ENCODE measurements around the gene ADCY7.
A peak's percentile ranks its signal among the peaks of the same experiment; 100 is the strongest.

The ADCY7 gene

GRCh38 chr16:50300942-50301625 is 34.7 kb downstream of the ADCY7 start:
- DNase-seq, result no peak

- DNase-seq, result no peak
These were observed 35.5 kb downstream of the ADCY7 start for GRCh38 chr16:50301626-50302471.

- DNase-seq, result no peak
These were observed 36.2 kb downstream of the ADCY7 start for GRCh38 chr16:50302472-50303005.

GRCh38 chr16:50303041-50303604 is 36.8 kb downstream of the ADCY7 start:
- no peak for DNase-seq

GRCh38 chr16:50303605-50304466 is 37.5 kb downstream of the ADCY7 start:
- no peak for DNase-seq

- no peak for DNase-seq
These were observed 38.4 kb downstream of the ADCY7 start for GRCh38 chr16:50304467-50305440.

- DNase-seq, result no peak
These were observed 39.2 kb downstream of the ADCY7 start for GRCh38 chr16:50305441-50306061.

GRCh38 chr16:50306287-50306686 is 39.9 kb downstream of the ADCY7 start:
- no peak for DNase-seq

GRCh38 chr16:50308237-50308965 is 42.0 kb downstream of the ADCY7 start:
- DNase-seq, result no peak

- DNase-seq, result no peak
These were observed 42.8 kb downstream of the ADCY7 start for GRCh38 chr16:50309156-50309526.

- DNase-seq, result peak; percentile 2
These were observed 43.4 kb downstream of the ADCY7 start for GRCh38 chr16:50309527-50310307.

GRCh38 chr16:50310308-50311133 is 44.2 kb downstream of the ADCY7 start:
- no peak for DNase-seq

GRCh38 chr16:50311134-50311528 is 44.8 kb downstream of the ADCY7 start:
- no peak for DNase-seq

- no peak for DNase-seq
These were observed 45.6 kb downstream of the ADCY7 start for GRCh38 chr16:50311891-50312501.

GRCh38 chr16:50313596-50314478 is 47.5 kb downstream of the ADCY7 start:
- DNase-seq, result no peak

GRCh38 chr16:50314665-50315064 is 48.3 kb downstream of the ADCY7 start:
- no peak for DNase-seq
